Cerebellar nuclear complex (tissue), 1 donor: ENCODE measurements around the gene GIN1.
"Not testable (repeated sequence)": the region's sequence is repeated elsewhere in the genome, so short reads cannot be mapped to it uniquely, and the experiment has no call there.

Source experiments
- DNase-seq, 2 experiments: peaks; one replicate each; lab custom pipeline; 2025; lab: John Stamatoyannopoulos, UW

GIN1 gene

GRCh38 chr5:103111468-103111867 is 8.5 kb downstream of the GIN1 start:
- no peak for DNase-seq

GRCh38 chr5:103110403-103110802 is 9.5 kb downstream of the GIN1 start:
- DNase-seq = no peak

- no peak for DNase-seq
Measured at GRCh38 chr5:103109277-103109676, 10.7 kb downstream of the GIN1 start.

DNA sequence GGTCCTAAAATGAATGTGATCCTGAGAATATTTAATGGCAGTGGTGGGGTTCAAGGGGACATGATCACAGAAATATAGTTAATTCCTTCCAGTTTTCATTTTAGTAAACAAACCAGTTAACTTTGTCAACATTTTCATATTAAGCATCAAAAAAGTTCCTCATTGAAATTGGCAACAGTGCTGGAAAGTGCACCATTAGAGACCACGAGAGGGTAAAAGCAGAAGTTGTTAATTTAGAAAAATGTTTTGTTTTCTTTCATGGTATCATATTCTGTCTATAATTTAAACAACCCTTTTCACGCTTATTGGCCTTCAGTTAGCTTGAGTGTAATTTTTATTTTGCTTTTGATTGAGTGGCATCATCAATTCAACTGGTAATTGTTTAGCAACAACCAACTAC is 11.9 kb downstream of the GIN1 start:
- DNase-seq = no peak

DNA sequence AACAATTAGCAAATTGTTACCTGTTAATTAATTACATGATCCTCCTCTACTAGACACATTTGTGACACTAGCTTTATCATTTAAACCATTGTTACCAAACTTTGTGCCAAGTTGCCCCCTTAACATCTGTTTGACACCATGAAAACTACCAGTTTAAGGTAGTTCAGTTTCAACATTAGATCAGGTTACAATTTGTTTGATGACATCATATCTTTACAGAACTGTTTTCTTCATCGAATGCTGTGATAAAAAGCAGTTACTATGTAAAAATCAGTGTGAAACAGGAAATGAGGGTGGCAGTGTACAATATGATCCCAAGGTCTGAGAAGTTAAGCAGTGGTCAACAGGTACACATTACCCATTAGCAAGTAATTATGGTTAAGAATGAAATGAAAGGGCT is 17.7 kb downstream of the GIN1 start:
- DNase-seq = no peak

- DNase-seq = no peak
Measured at GRCh38 chr5:103101079-103101750, 18.7 kb downstream of the GIN1 start.

DNA sequence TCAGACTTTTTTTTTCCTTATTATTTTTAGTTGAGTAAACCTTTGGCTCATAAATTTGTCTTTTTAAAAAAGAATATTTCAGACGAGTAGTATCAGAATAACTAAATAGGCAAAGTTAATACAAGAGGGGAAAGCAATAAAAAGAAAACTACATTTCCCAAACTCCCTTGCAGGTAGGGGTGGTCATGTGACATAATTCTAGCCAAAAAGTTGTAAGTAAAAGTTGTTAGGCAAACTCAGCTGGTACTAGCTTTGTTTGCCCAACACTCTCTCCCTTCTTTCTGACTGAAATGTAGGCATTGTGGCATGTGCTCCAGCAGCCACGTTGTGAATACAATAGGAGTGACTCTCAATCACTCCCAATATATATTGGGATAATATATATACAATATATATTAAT is 20.9 kb downstream of the GIN1 start:
- DNase-seq = no peak

GRCh38 chr5:103094737-103095136 is 25.2 kb downstream of the GIN1 start:
- no peak for DNase-seq

DNA sequence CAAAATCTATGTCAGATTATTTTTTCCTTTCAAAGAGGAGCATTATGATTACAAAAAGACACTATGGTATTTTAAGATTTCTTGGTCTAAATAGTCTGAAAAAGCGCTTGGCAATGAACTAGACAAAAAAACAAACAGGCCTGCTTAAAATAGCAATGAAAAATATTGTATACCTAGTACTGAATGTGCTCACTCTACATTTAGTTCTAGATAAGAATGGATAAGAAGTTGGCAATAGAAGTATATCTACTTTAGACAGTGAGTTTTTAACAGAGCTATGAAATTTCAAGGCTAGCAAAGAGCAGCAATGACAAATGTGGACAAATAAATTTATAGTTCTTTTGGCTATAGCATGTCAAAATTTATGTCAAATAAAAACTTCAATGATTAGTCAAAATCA is 26.2 kb downstream of the GIN1 start:
- no peak for DNase-seq

DNA sequence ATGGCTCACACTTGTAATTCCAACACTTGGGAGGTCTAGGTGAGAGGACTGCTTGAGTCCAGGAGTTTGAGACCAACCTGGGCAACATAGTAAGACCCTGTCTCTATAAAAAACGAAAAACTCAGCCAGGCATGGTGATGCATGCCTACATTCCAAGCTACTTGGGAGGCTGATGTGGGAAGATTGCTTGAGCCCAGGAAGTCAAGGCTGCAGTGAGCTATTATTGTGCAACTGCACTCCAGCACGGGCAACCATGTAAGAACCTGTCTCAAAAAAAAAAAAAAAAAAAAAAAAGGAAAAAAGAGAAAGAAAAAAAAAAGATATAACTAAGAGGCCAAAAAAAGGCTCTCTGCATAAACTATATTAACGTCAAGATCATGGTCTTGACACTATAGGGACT is 27.3 kb downstream of the GIN1 start:
- no peak for DNase-seq

GRCh38 chr5:103090791-103091190 is 29.1 kb downstream of the GIN1 start:
- DNase-seq = no peak

DNA sequence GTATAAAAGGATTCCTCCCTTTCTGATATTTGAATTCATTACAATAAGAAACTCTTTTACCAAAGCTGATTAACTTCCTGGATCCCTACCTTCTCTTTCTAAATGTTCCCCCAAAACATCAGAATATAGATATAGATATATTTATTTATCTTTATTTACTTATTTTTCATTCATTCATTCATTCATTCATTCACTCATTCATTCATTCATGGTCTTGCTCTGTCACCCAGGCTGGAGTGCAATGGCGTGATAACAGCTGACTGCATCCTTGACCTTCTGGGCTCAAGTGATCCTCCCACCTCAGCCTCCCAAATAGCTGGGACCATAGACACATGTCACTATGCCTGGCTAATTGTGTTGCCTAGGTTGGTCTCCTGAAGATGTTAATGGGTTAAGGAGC is 30.7 kb downstream of the GIN1 start:
- no peak for DNase-seq

- DNase-seq = no peak
Measured at GRCh38 chr5:103086547-103086946, 33.4 kb downstream of the GIN1 start.

DNA sequence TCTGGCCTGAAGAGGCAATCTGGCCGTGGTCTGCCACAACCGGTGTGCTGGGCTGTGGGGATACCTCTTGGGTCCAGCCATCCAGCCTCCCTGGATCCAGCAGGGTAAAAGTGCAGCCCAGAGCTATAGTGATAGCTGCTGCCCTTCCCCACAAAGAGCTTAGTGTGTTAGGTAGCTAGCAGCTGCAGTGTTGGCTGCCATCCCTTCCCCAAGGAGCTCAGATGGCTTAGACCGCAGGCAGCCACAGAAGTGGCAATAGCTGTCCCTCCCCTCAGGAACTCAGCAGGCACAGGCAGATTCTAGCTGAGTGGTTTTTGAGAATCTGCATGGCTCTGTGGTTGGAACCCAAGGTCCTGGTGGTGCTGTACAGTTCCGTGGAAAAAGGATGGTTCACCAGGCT is 40.1 kb downstream of the GIN1 start:
- no peak for DNase-seq

GRCh38 chr5:103075442-103075841 is 44.5 kb downstream of the GIN1 start:
- no peak for DNase-seq

GRCh38 chr5:103073500-103073899 is 46.4 kb downstream of the GIN1 start:
- not testable (repeated sequence) for DNase-seq

DNA sequence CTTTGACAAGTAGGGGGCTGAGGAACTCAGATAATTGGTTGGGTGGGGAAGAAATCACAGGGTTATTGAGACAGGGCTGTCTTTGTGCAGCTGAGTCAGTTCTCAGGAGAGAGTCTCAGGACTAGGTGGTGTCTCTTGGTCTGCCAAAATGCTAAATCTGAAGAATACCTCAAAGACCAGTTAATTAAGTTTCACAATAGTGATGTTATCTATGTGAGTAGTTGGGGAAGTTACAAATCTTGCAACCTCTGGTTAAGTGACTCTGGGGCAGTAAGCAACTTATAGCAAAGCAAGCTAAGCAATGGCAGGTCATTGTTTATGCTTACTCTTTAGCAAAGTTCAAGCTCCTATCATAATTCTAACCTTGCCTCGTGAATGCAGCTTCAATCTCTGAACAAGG is 53.6 kb downstream of the GIN1 start:
- DNase-seq = no peak

GRCh38 chr5:103060424-103060954 is 59.4 kb downstream of the GIN1 start:
- DNase-seq = no peak

GRCh38 chr5:103059525-103059924 is 60.4 kb downstream of the GIN1 start:
- DNase-seq = no peak

GRCh38 chr5:103057208-103058130 is 62.5 kb downstream of the GIN1 start:
- no peak for DNase-seq

- DNase-seq = not testable (repeated sequence)
Measured at GRCh38 chr5:103046706-103047105, 73.2 kb downstream of the GIN1 start.

- no peak for DNase-seq
Measured at GRCh38 chr5:103041071-103041676, 78.8 kb downstream of the GIN1 start.
